ENCODE data around the gene STX18.
"Not testable (repeated sequence)": the region's sequence is repeated elsewhere in the genome, so short reads cannot be mapped to it uniquely, and the experiment has no call there.

STX18 gene

DNA sequence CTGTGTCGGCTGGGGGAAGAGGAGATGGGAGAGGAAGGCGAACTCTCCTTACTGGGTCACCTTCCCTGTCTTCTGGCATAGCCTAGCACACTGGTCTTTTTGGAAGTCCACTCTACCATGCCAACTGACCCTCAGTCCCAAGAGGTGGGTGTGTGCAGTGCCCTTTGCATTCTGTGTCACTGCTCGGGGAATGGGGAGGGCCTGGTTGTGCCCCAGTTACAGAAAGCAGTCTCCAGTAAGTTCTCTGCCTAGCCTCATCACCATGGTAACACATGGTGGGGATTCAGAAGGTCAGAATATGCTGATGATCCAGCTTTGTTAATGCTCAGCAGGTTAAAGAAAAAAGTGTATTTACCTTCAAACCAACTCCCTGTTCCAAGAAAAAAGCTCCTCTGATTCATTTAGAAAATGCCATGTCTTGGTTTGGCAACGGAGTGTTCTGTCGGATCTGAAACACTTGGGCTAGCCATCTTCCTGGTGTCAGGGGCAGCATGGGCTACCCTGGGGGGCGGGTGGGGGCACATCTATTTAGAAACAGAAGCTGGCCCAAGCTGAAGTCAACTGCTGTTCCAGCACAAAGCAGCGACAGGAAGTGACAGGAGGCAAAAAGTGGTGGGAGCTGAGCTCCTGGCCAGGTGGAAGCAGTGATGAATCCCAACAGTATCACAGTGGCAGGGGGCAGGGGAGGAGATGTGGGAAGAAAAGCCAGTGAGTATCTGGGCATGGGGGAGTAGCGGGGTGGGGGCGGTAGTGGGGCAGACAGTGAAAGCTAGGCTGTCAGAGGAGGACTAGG is 117.9 kb downstream of the STX18 start:
- TF ChIP-seq, protein P1, sequence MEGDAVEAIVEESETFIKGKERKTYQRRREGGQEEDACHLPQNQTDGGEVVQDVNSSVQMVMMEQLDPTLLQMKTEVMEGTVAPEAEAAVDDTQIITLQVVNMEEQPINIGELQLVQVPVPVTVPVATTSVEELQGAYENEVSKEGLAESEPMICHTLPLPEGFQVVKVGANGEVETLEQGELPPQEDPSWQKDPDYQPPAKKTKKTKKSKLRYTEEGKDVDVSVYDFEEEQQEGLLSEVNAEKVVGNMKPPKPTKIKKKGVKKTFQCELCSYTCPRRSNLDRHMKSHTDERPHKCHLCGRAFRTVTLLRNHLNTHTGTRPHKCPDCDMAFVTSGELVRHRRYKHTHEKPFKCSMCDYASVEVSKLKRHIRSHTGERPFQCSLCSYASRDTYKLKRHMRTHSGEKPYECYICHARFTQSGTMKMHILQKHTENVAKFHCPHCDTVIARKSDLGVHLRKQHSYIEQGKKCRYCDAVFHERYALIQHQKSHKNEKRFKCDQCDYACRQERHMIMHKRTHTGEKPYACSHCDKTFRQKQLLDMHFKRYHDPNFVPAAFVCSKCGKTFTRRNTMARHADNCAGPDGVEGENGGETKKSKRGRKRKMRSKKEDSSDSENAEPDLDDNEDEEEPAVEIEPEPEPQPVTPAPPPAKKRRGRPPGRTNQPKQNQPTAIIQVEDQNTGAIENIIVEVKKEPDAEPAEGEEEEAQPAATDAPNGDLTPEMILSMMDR (IDR thresholded peaks at IDR 0.05; ENCODE audit: extremely low read depth, missing control alignments): no peak
- DNase-seq (ENCODE audit: low spot score): no peak

DNA sequence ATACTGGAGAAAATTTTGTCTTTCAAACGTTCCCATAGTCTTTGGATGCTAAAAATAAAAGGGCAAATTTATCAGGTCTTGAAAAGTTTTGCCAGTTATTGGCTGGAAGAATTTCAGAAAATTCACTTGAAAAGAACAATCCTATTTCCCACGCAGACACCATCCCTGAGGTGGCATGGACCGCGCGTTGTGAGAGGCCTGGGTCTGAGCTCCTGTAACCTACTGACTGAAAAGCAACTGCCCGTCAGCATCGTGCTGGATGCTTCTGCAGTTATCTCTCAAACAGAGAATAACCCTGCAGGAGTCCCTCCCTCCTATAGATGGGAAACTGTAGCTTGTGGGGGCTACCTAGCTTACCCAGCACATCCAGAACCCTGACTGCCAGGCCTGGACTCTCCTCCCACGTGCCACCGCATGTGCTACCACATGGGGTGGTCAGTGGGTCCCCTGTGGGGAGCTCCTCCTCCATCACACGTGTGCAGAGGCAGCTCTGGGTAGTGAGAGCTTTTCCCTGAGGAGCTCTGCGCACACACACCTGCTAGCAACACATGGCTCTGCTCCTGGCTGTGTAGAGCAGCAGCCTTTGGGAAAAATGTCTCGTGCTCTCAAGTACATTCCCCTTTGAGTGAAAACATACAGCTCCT is 118.9 kb downstream of the STX18 start:
- TF ChIP-seq, protein P1 (IDR thresholded peaks at IDR 0.05; ENCODE audit: extremely low read depth, missing control alignments): no peak
- no peak for DNase-seq (ENCODE audit: low spot score)

DNA sequence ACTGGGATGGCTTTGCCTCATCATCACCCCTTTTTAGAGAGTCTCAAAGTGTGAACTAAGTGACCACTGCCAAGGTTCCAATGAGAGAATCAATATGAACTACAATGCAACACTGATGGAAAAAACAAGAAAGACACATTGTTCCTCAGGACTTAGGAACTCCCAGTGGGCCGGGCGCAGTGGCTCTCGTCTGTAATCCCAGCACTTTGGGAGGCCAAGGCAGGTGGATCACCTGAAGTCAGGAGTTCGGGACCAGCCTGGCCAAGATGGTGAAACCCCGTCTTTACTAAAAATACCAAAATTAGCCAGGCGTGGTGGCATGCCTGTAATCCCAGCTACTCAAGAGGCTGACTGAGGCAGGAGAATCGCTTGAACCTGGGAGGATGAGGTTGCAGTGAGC is 119.7 kb downstream of the STX18 start:
- not testable (repeated sequence) for DNase-seq (ENCODE audit: low spot score)

DNA sequence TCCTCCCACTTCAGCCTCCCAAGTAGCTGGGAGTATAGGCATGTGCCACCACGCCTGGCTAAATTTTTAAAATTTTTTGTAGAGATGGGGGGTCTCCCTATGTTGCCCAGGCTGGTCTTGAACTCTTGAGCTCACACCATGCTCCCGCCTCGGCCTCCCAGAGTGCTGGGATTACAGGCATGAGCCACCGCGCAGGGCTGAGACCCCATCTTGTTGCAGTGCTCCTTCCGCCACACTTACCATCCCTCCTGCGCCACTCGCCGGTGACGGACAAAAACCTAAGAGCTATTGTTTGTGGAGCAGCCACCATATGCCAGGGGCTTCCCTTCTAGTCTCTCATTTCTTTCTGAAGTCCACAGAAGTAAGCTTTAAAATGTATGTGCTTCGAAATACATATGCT is 120.5 kb downstream of the STX18 start:
- no peak for DNase-seq (ENCODE audit: low spot score)
- TF ChIP-seq, protein P1 (IDR thresholded peaks at IDR 0.05; ENCODE audit: extremely low read depth, missing control alignments): no peak

DNA sequence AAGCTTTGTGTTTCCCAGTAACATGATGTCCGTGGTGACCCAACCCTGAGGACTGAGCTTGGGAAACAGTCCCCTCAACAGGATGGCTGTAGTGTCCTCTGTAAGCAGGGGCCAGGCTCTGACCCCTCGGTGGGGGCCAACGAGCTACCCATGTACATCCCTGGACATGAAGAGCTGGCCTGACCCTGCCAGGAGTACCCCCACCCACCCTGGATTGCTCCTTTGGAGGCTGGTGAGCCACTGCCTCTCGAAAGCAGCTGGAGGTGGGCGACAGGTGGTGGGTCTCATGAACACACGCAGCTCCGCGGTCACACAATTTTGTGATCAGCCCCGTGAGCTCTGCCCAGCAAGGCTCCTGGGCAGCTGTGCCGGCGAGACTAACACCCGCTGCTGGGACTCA is 121.4 kb downstream of the STX18 start:
- DNase-seq (ENCODE audit: low spot score): no peak
- TF ChIP-seq, protein P1 (IDR thresholded peaks at IDR 0.05; ENCODE audit: extremely low read depth, missing control alignments): no peak

DNA sequence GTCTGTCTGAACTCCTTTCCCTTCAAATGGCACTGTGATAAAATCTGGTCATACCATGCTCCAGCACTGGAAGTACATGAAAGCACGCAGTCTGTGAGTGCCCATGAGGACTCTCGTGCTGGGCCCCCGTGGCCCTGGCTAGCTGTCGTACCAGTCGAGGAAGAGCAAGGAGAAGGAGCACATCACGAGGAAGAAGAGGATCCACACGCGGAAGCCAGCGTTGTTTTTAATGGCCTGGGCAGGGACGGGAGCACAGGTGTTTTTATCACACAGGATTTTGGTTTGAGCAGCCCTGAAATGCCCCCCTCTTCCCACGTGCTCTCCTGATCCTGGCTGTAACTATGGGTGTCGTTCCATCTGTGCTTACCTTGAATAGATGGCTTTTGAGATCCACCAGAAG is 122.0 kb downstream of the STX18 start:
- TF ChIP-seq, protein P1 (IDR thresholded peaks at IDR 0.05; ENCODE audit: extremely low read depth, missing control alignments): no peak
- no peak for DNase-seq (ENCODE audit: low spot score)

DNA sequence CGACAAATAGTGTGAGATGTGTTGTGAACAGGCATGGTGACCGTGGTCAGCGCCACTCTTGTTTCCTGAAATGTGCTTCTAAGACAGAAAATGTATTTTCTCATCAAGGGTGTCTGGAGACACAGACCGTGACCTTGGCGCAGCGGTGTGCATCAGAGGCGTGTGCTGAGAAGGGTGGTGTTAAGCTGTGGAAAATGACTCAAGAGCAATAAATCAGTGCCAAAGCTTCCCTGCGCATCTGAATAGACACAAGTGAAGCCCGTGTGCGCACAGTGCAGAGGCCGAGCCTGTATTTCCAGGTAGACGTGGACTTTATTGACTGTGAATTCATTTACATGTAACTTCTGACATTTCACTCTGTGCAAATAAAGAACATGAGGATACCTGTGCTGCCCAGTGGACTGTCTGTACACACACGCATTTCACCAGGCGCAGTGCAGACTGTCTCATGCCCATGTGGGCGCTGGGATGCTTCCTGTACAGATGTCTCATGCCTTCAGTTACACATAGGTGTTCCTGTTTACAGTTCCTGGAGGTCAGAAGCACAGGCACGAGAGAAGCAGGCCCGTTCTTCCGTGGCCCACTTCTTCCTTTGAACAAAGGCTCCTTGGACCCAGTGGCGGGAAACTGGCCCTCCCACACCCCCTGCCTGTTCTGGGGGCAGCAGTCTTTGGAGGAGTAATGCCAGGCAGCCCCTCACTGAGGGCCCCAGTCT is 123.0 kb downstream of the STX18 start:
- DNase-seq (ENCODE audit: low spot score): no peak
- TF ChIP-seq, protein P1 (IDR thresholded peaks at IDR 0.05; ENCODE audit: extremely low read depth, missing control alignments): no peak
